T-cell (primary cell): ENCODE results near the gene CDK4. TPM values are rescaled to one million over a fixed set of nuclear protein-coding genes. Genes with fewer than 3 reads are reported as not detected.

Experiments used
- ATAC-seq, 4 experiments: fragments of 200-7000 bp in 3 of 4; fragments of 150-1000 bp in 1 of 4; cut with Tn5 transposase; replicated peaks in 1 of 4; 1 replicate in 3 of 4; 2 replicates in 1 of 4; pipeline ENCODE4 v1.10.0; 2021; ENCODE audit warnings: moderate library complexity in 3 of 4, mild to moderate bottlenecking in 2 of 4, moderate number of reproducible peaks in 1 of 4
- CTCF ChIA-PET, 2 donors: fragments of 300-600 bp; sonication (Branson Sonifier 250); formaldehyde crosslinking; loops; one replicate each; lab custom pipeline; 2022; ENCODE audit warnings: antibody characterized with exemption in 2 of 2; lab: Charles Lee
- POLR2A ChIA-PET, 2 donors: fragments of 300-600 bp; sonication (Branson Sonifier 250); formaldehyde crosslinking; loops; one replicate each; lab custom pipeline; 2022; ENCODE audit warnings: antibody characterized with exemption in 2 of 2; lab: Charles Lee
- DNase-seq, 35 experiments: peaks; one replicate each; pipeline versions ENCODE4 v3.0.0 to v3.0.0-alpha.2; 2013 to 2023
- H3K27ac ChIP-seq: one replicate; pipeline ENCODE4 v1.5.1; 2013; ENCODE audit warnings: low read length
- H3K27me3 ChIP-seq, 2 experiments: replicated peaks in 1 of 2; 1 replicate in 1 of 2; 2 replicates in 1 of 2; pipeline versions ENCODE4 v1.6.1 to v1.7.0; 2013; ENCODE audit warnings: low read length in 1 of 2, mixed read lengths in 1 of 2; ENCODE audit not compliant: control insufficient read depth in 2 of 2, insufficient read depth in 2 of 2; ENCODE audit errors: extremely low read depth in 1 of 2
- H3K36me3 ChIP-seq, 2 donors: 1 replicate in 1 of 2; 2 replicates in 1 of 2; pipeline versions ENCODE4 v1.6.1 to v1.7.0; 2013; ENCODE audit warnings: low read length in 1 of 2; ENCODE audit not compliant: control insufficient read depth in 2 of 2, insufficient read depth in 1 of 2; ENCODE audit errors: extremely low read depth in 1 of 2
- H3K4me1 ChIP-seq, 2 experiments: 1 replicate in 1 of 2; 2 replicates in 1 of 2; pipeline versions ENCODE4 v1.6.1 to v1.7.0; 2013; ENCODE audit warnings: low read length in 2 of 2, mixed read lengths in 1 of 2; ENCODE audit not compliant: insufficient read depth in 2 of 2, control insufficient read depth in 1 of 2; ENCODE audit errors: extremely low read depth in 1 of 2
- H3K4me3 ChIP-seq, 2 donors: 1 replicate in 1 of 2; 2 replicates in 1 of 2; pipeline versions ENCODE4 v1.5.1 to v1.7.0; 2013; ENCODE audit warnings: mild to moderate bottlenecking in 2 of 2, low read length in 1 of 2, moderate library complexity in 1 of 2; ENCODE audit not compliant: control insufficient read depth in 1 of 2; ENCODE audit errors: extremely low read depth in 1 of 2
- H3K9me3 ChIP-seq: 2 replicates; pipeline ENCODE4 v1.7.0; 2013
- H3K27ac Mint-ChIP-seq, 2 donors: one replicate each; pipeline ENCODE4 v1.8.0; 2020 to 2021; ENCODE audit warnings: mild to moderate bottlenecking in 2 of 2, mixed read lengths in 2 of 2
- H3K27me3 Mint-ChIP-seq, 2 donors: one replicate each; pipeline ENCODE4 v1.8.0; 2021 to 2022; ENCODE audit warnings: mixed read lengths in 2 of 2
- H3K36me3 Mint-ChIP-seq: one replicate; pipeline ENCODE4 v1.8.0; 2021; ENCODE audit warnings: mixed read lengths
- H3K4me1 Mint-ChIP-seq, 3 donors: one replicate each; pipeline ENCODE4 v1.8.0; 2020 to 2022; ENCODE audit warnings: mixed read lengths in 3 of 3, mild to moderate bottlenecking in 1 of 3
- H3K4me3 Mint-ChIP-seq, 3 donors: one replicate each; pipeline ENCODE4 v1.8.0; 2020 to 2022; ENCODE audit warnings: mild to moderate bottlenecking in 3 of 3, mixed read lengths in 3 of 3, moderate library complexity in 3 of 3
- H3K9me3 Mint-ChIP-seq, 3 donors: one replicate each; pipeline ENCODE4 v1.8.0; 2020 to 2022; ENCODE audit warnings: mixed read lengths in 3 of 3
- WGBS: methylation state at CpG from one replicate; pipeline ENCODE4 v1.1.5; 2013; ENCODE audit warnings: missing lambda C conversion rate; ENCODE audit not compliant: insufficient coverage; 5-methylcytosine and 5-hydroxymethylcytosine counted together
- total RNA-seq, 35 experiments: library from RNA in 6 of 35; stranded (reverse) in 6 of 35; fragments of 120-200 nt in 1 of 35; gene quantifications; one replicate each; pipeline versions ENCODE4 v1.2.1 to v1.2.4 and lab custom pipeline; 2013 to 2026

CDK4 gene
- total RNA-seq, 5 donors from 2014 or later (not counting 1 experiment from before 2014, with no cell fraction given): 24.1 to 53.9 (median 46.2) TPM

DNA sequence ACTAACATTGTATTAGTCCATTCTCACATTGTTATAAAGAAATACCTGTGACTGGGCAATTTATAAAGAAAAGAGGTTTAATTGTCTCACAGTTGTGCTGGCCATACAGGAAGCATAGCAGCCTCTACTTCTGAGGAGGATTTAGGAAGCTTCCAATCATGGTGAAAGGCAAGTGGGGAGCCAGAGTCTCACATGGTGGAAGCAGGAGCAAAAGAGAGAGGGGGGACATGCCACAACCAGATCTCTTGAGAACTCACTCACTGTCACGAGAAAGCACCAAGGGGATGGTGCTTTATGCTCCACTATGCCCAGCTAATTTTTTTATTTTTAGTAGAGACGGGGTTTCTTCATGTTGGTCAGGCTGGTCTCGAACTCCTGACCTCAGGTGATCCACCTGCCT is 44.9 kb downstream of the CDK4 start:
- H3K27me3 Mint-ChIP-seq: no peaks in the 10 kb centered on the region
- peaks cover 61% of the 10 kb centered on the region for H3K36me3 Mint-ChIP-seq
- no peaks in the 10 kb centered on the region for H3K4me1 ChIP-seq
- no peak for ATAC-seq
- H3K4me3 Mint-ChIP-seq: no peak overlapping the region
- ChIA-PET CTCF (interaction anchor here in 1 of 2 donors (0.8 kb wide), 1 partner anchor 69 kb away, joined by 4 read pairs; no protein-coding TSS in a partner anchor), POLR2A (no interaction called here)
- WGBS: no CpG with 5 or more reads among the region's 3 CpGs
- no peak overlapping the region for H3K4me3 ChIP-seq
- peaks cover 0 to 7% (median under 1%) of the 10 kb centered on the region in 3 donors for H3K4me1 Mint-ChIP-seq
- H3K9me3 ChIP-seq: peaks cover 7% of the 10 kb centered on the region
- no peak overlapping the region for H3K27ac ChIP-seq
- H3K27me3 ChIP-seq: no peaks in the 10 kb centered on the region
- peaks cover 0 to 4% (median 4%) of the 10 kb centered on the region in 3 donors for H3K9me3 Mint-ChIP-seq
- no peak for DNase-seq
- H3K27ac Mint-ChIP-seq: peak overlapping the region in 1 of 2 donors; percentile 7
- peaks cover 4 to 39% of the 10 kb centered on the region in 2 donors for H3K36me3 ChIP-seq

DNA sequence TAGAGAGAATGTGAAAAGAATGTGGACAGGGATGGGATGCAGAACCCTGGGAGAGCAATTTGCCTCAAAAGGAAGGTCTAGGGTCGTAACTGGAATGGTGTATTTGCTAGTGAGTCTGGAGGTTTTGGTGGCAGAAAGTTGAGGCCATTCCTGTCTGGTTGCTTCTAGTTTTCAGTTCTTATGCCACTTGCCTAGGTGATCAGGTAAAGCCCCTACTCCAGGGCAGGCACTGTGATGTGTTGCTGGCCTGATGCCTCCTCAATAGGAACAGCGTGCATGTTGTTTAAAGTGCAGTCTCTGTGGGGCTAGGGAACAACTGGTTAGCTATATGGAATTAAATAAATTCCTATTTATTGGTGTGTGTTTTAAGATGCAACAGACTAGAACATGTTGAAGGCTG is 51.8 kb downstream of the CDK4 start:
- WGBS: 100% methylated on average over 1 of the region's 2 CpGs
- H3K36me3 ChIP-seq: peaks cover 12 to 56% of the 10 kb centered on the region in 2 donors
- ChIA-PET POLR2A (interaction anchor here in 1 of 2 donors (0.8 kb wide), 1 partner anchor 162 kb away, joined by 3 read pairs; no protein-coding TSS in a partner anchor), CTCF (no interaction called here)
- H3K27me3 Mint-ChIP-seq: no peaks in the 10 kb centered on the region
- peaks cover 73% of the 10 kb centered on the region for H3K36me3 Mint-ChIP-seq
- no peaks in the 10 kb centered on the region for H3K4me1 ChIP-seq
- DNase-seq (no peak), ATAC-seq (no peak)
- peaks cover 15 to 33% (median 28%) of the 10 kb centered on the region in 3 donors for H3K4me1 Mint-ChIP-seq
- peaks cover 7% of the 10 kb centered on the region for H3K9me3 ChIP-seq
- H3K4me3 Mint-ChIP-seq: no peak overlapping the region
- no peak overlapping the region for H3K4me3 ChIP-seq
- H3K9me3 Mint-ChIP-seq: peaks cover 0 to 4% (median 4%) of the 10 kb centered on the region in 3 donors
- H3K27me3 ChIP-seq: no peaks in the 10 kb centered on the region
- H3K27ac ChIP-seq: no peak overlapping the region
- peak overlapping the region in 1 of 2 donors; percentile 11 for H3K27ac Mint-ChIP-seq

GRCh38 chr12:57698414-57698813 is 53.7 kb downstream of the CDK4 start:
- Mint-ChIP-seq H3K27ac (peak overlapping the region in 1 of 2 donors; percentile 32), H3K4me3 (no peak overlapping the region), H3K9me3 (no peaks in the 10 kb centered on the region), H3K4me1 (peaks cover 15 to 33% (median 28%) of the 10 kb centered on the region in 3 donors), H3K36me3 (peaks cover 58% of the 10 kb centered on the region), H3K27me3 (no peaks in the 10 kb centered on the region)
- ChIA-PET POLR2A (interaction anchor here in 1 of 2 donors (0.7 kb wide), 1 partner anchor 238 kb away, joined by 3 read pairs; no protein-coding TSS in a partner anchor), CTCF (interaction anchor here in 1 of 2 donors (0.6 kb wide), 1 partner anchor 243 kb away, joined by 3 read pairs; the partner anchor contains the start of gene INHBE)
- DNase-seq: no peak
- WGBS: 96% methylated on average over 3 of the region's 3 CpGs
- no peak for ATAC-seq
- no peaks in the 10 kb centered on the region for H3K27me3 ChIP-seq
- H3K27ac ChIP-seq: no peak overlapping the region
- H3K9me3 ChIP-seq: peaks cover 3% of the 10 kb centered on the region
- peaks cover 4 to 11% of the 10 kb centered on the region in 2 experiments for H3K4me1 ChIP-seq
- H3K36me3 ChIP-seq: peaks cover 12 to 50% of the 10 kb centered on the region in 2 donors
- H3K4me3 ChIP-seq: no peak overlapping the region

Other genes starting within 250 kb of the CDK4 start
- 10 to 100 TPM; 34.5 to 93.5 (median 40.7) TPM for gene DDIT3, start 231.8 kb downstream of the CDK4 start, total RNA-seq
- gene MBD6, start 229.5 kb downstream of the CDK4 start, total RNA-seq: 100 to 1,000 TPM; 109 to 122 (median 114) TPM
- 10 to 100 TPM; 60.1 to 81.9 (median 71.5) TPM for gene DCTN2, start 205.1 kb downstream of the CDK4 start, total RNA-seq
- gene KIF5A, start 202.3 kb downstream of the CDK4 start, total RNA-seq: 1 to 10 TPM in 2 of 5 donors, under 1 TPM in 3; 0.83 to 1.8 (median 0.92) TPM
- gene PIP4K2C, start 161.1 kb downstream of the CDK4 start, total RNA-seq: 10 to 100 TPM; 21.7 to 30.9 (median 27.9) TPM
- gene DTX3, start 147.5 kb downstream of the CDK4 start, total RNA-seq: 10 to 100 TPM; 27.1 to 37.2 (median 30.4) TPM
- gene ARHGEF25, start 140.9 kb downstream of the CDK4 start, total RNA-seq: 1 to 10 TPM in 1 of 5 donors, under 1 TPM in 4; 0.67 to 1.4 (median 0.84) TPM
- under 1 TPM in 3 of 5 donors, not detected in 2; 0.16 to 0.54 (median 0.26) TPM for gene B4GALNT1, start 119.1 kb downstream of the CDK4 start, total RNA-seq
- gene OS9, start 58.2 kb downstream of the CDK4 start, total RNA-seq: 100 to 1,000 TPM; 135 to 181 (median 164) TPM
- 10 to 100 TPM; 43.2 to 74.6 (median 66.4) TPM for gene AGAP2, start 13.6 kb downstream of the CDK4 start, total RNA-seq
- 10 to 100 TPM; 12.8 to 25.6 (median 15.5) TPM for gene TSPAN31, start 7.3 kb downstream of the CDK4 start, total RNA-seq
- 10 to 100 TPM; 45.4 to 72.9 (median 71.7) TPM for gene MARCHF9, start 2.8 kb upstream of the CDK4 start, total RNA-seq
- 1 to 10 TPM in 3 of 5 donors, under 1 TPM in 2; 0.76 to 2.1 (median 1.2) TPM for gene CYP27B1, start 14.8 kb upstream of the CDK4 start, total RNA-seq
- 10 to 100 TPM; 10.3 to 17.4 (median 14.5) TPM for gene METTL1, start 19.8 kb upstream of the CDK4 start, total RNA-seq
- gene EEF1AKMT3, start 20.3 kb upstream of the CDK4 start, total RNA-seq: 1 to 10 TPM; 2.4 to 5.1 (median 3.4) TPM
- gene TSFM, start 30.5 kb upstream of the CDK4 start, total RNA-seq: 10 to 100 TPM; 15.5 to 21.5 (median 20.2) TPM
- 10 to 100 TPM in 1 of 5 donors, 1 to 10 TPM in 4; 2.2 to 12.3 (median 8.9) TPM for gene AVIL, start 66.4 kb upstream of the CDK4 start, total RNA-seq
- 100 to 1,000 TPM; 132 to 246 (median 234) TPM for gene CTDSP2, start 94.4 kb upstream of the CDK4 start, total RNA-seq
- gene ATP23, start 189.3 kb upstream of the CDK4 start, total RNA-seq: 1 to 10 TPM; 3.1 to 9.7 (median 7.7) TPM